Mesenchymal stem cell (in vitro differentiated cells and primary cell): Measurements from ENCODE around the gene SON.

Source experiments
- DNase-seq: peaks from one replicate; pipeline ENCODE4 v3.0.0-alpha.2; 2013
- H2AFZ ChIP-seq: one replicate; pipeline ENCODE4 v1.6.1; 2013; ENCODE audit warnings: low read depth, mild to moderate bottlenecking, control low read depth, inconsistent platforms, low read length, moderate library complexity
- H2AK5ac ChIP-seq: 2 replicates; pipeline ENCODE4 v1.6.1; 2013; ENCODE audit warnings: low read length, moderate library complexity, mild to moderate bottlenecking, inconsistent platforms; ENCODE audit not compliant: severe bottlenecking
- H2BK120ac ChIP-seq: one replicate; pipeline ENCODE4 v1.6.1; 2013; ENCODE audit warnings: low read depth, mild to moderate bottlenecking, inconsistent platforms, low read length, moderate library complexity
- H2BK12ac ChIP-seq, 2 experiments: one replicate each; pipeline ENCODE4 v1.6.1; 2013; ENCODE audit warnings: inconsistent platforms in 2 of 2, low read length in 2 of 2, mild to moderate bottlenecking in 2 of 2, moderate library complexity in 2 of 2, control low read depth in 1 of 2
- H2BK15ac ChIP-seq: one replicate; pipeline ENCODE4 v1.6.1; 2013; ENCODE audit warnings: mild to moderate bottlenecking, low read depth, inconsistent platforms; ENCODE audit not compliant: poor library complexity, severe bottlenecking
- H2BK5ac ChIP-seq: 2 replicates; pipeline ENCODE4 v1.6.1; 2013; ENCODE audit warnings: low read depth, mild to moderate bottlenecking, low read length, control low read depth, inconsistent platforms; ENCODE audit not compliant: poor library complexity, severe bottlenecking
- H3K14ac ChIP-seq, 2 experiments: one replicate each; pipeline ENCODE4 v1.6.1; 2013; ENCODE audit warnings: inconsistent platforms in 2 of 2, low read length in 2 of 2, control low read depth in 1 of 2, mild to moderate bottlenecking in 1 of 2, moderate library complexity in 1 of 2
- H3K18ac ChIP-seq, 2 experiments: one replicate each; pipeline ENCODE4 v1.6.1; 2013; ENCODE audit warnings: inconsistent platforms in 2 of 2, low read length in 2 of 2, control low read depth in 1 of 2, low read depth in 1 of 2, mild to moderate bottlenecking in 1 of 2
- H3K23ac ChIP-seq, 2 experiments: one replicate each; pipeline ENCODE4 v1.6.1; 2013; ENCODE audit warnings: inconsistent platforms in 2 of 2, low read length in 2 of 2, mild to moderate bottlenecking in 2 of 2, moderate library complexity in 2 of 2, control low read depth in 1 of 2
- H3K27ac ChIP-seq: 2 replicates; pipeline ENCODE4 v1.5.1; 2013; ENCODE audit warnings: mild to moderate bottlenecking, moderate library complexity, low read length, control low read depth, inconsistent platforms; ENCODE audit not compliant: poor library complexity, severe bottlenecking
- H3K27me3 ChIP-seq, 2 experiments: 2 replicates each; pipeline versions ENCODE4 v1.6.1 to v1.7.0; 2013; ENCODE audit warnings: low read length in 2 of 2, mild to moderate bottlenecking in 2 of 2, moderate library complexity in 2 of 2, control low read depth in 1 of 2, inconsistent platforms in 1 of 2; ENCODE audit not compliant: control insufficient read depth in 1 of 2, insufficient read depth in 1 of 2
- H3K36me3 ChIP-seq, 2 experiments: 2 replicates each; pipeline versions ENCODE4 v1.6.1 to v1.7.0; 2013; ENCODE audit warnings: low read length in 2 of 2, control low read depth in 1 of 2, inconsistent platforms in 1 of 2, low read depth in 1 of 2, mild to moderate bottlenecking in 1 of 2; ENCODE audit not compliant: insufficient read depth in 2 of 2, control insufficient read depth in 1 of 2
- H3K4ac ChIP-seq, 2 experiments: one replicate each; pipeline ENCODE4 v1.6.1; 2013; ENCODE audit warnings: inconsistent platforms in 2 of 2, low read length in 2 of 2, mild to moderate bottlenecking in 2 of 2, moderate library complexity in 2 of 2, control low read depth in 1 of 2, low read depth in 1 of 2
- H3K4me1 ChIP-seq: 2 replicates; pipeline ENCODE4 v1.6.1; 2013; ENCODE audit warnings: low read depth, low read length, control low read depth; ENCODE audit not compliant: control insufficient read depth, insufficient read depth
- H3K4me2 ChIP-seq: 2 replicates; pipeline ENCODE4 v1.6.1; 2013; ENCODE audit warnings: low read length, mild to moderate bottlenecking, inconsistent platforms; ENCODE audit not compliant: poor library complexity, severe bottlenecking
- H3K4me3 ChIP-seq, 2 experiments: 2 replicates each; pipeline versions ENCODE4 v1.5.1 to v1.7.0; 2013; ENCODE audit warnings: low read length in 2 of 2, mild to moderate bottlenecking in 2 of 2, control low read depth in 1 of 2, low read depth in 1 of 2; ENCODE audit not compliant: insufficient read depth in 1 of 2
- H3K79me1 ChIP-seq: replicated peaks from 2 replicates; pipeline ENCODE4 v1.6.1; 2013; ENCODE audit warnings: mild to moderate bottlenecking, control low read depth, low read length, inconsistent platforms; ENCODE audit not compliant: poor library complexity, severe bottlenecking
- H3K9ac ChIP-seq: 2 replicates; pipeline ENCODE4 v1.7.0; 2013; ENCODE audit warnings: mild to moderate bottlenecking, low read length, moderate library complexity
- H3K9me3 ChIP-seq: 2 replicates; pipeline ENCODE4 v1.7.0; 2013; ENCODE audit warnings: mild to moderate bottlenecking, low read length; ENCODE audit not compliant: control insufficient read depth
- H4K8ac ChIP-seq: one replicate; pipeline ENCODE4 v1.6.1; 2013; ENCODE audit warnings: inconsistent platforms, mild to moderate bottlenecking, low read length, moderate library complexity
- H4K91ac ChIP-seq: one replicate; pipeline ENCODE4 v1.6.1; 2013; ENCODE audit warnings: mild to moderate bottlenecking, low read length, inconsistent platforms
- WGBS: methylation state at CpG from one replicate; pipeline ENCODE4 v1.1.7; 2013; ENCODE audit warnings: mixed read lengths; 5-methylcytosine and 5-hydroxymethylcytosine counted together

SON gene

DNA sequence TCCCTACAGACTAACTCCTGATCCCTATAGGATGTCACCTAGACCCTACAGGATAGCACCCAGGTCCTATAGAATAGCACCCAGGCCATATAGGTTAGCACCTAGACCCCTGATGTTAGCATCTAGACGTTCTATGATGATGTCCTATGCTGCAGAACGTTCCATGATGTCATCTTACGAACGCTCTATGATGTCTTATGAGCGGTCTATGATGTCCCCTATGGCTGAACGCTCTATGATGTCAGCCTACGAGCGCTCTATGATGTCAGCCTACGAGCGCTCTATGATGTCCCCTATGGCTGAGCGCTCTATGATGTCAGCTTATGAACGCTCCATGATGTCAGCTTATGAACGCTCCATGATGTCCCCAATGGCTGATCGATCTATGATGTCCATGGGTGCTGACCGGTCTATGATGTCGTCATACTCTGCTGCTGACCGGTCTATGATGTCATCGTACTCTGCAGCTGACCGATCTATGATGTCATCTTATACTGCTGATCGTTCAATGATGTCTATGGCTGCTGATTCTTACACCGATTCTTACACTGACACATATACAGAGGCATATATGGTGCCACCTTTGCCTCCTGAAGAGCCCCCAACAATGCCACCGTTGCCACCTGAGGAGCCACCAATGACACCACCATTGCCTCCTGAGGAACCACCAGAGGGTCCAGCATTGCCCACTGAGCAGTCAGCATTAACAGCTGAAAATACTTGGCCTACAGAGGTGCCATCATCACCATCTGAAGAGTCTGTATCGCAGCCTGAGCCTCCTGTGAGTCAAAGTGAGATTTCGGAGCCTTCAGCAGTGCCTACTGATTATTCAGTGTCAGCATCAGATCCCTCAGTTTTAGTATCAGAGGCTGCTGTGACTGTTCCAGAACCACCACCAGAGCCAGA, 9.5 kb downstream of the SON start:
- no peak overlapping the region for H2BK12ac ChIP-seq
- H4K91ac ChIP-seq = no peak overlapping the region

DNA sequence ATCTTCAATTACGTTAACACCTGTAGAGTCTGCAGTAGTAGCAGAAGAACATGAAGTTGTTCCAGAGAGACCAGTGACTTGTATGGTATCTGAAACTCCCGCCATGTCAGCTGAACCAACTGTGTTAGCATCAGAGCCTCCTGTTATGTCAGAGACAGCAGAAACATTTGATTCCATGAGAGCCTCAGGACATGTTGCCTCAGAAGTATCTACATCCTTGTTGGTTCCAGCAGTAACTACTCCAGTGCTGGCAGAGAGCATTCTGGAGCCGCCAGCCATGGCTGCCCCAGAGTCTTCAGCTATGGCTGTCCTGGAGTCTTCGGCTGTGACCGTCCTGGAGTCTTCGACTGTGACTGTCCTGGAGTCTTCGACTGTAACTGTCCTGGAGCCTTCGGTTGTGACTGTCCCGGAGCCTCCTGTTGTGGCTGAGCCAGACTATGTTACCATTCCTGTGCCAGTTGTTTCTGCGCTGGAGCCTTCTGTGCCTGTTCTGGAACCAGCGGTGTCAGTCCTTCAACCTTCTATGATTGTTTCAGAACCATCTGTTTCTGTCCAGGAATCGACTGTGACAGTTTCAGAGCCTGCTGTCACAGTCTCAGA, 10.3 kb downstream of the SON start:
- peaks cover 58 to 97% of the 10 kb centered on the region in 2 experiments for H3K36me3 ChIP-seq
- WGBS = 99% methylated on average over 12 of the region's 12 CpGs
- H3K18ac ChIP-seq = no peak overlapping the region
- peaks cover 1% of the 10 kb centered on the region for H3K79me1 ChIP-seq
- no peak overlapping the region for H3K4me2 ChIP-seq
- no peak for DNase-seq
- no peak overlapping the region for H3K23ac ChIP-seq
- H3K4me1 ChIP-seq = peaks cover 4% of the 10 kb centered on the region
- no peak overlapping the region for H2BK15ac ChIP-seq
- H4K91ac ChIP-seq = no peak overlapping the region
- no peak overlapping the region for H2AFZ ChIP-seq
- no peak overlapping the region for H4K8ac ChIP-seq
- H3K4me3 ChIP-seq = no peak overlapping the region
- no peaks in the 10 kb centered on the region for H3K9me3 ChIP-seq
- H3K27me3 ChIP-seq = no peaks in the 10 kb centered on the region
- H3K14ac ChIP-seq = no peak overlapping the region
- H2AK5ac ChIP-seq = no peak overlapping the region
- H3K9ac ChIP-seq = no peak overlapping the region
- no peak overlapping the region for H2BK120ac ChIP-seq
- H2BK5ac ChIP-seq = no peak overlapping the region
- no peak overlapping the region for H3K4ac ChIP-seq
- no peak overlapping the region for H2BK12ac ChIP-seq
- H3K27ac ChIP-seq = no peak overlapping the region

More for the DNA sequence above, 9.5 kb downstream of the SON start:
- Histone ChIP-seq H3K27ac (no peak overlapping the region), H3K79me1 (peaks cover 1% of the 10 kb centered on the region), H2BK120ac (no peak overlapping the region), H3K4ac (no peak overlapping the region), H3K4me2 (no peak overlapping the region), H4K8ac (no peak overlapping the region), H2BK15ac (no peak overlapping the region), H3K9ac (no peak overlapping the region), H3K18ac (no peak overlapping the region), H2AFZ (no peak overlapping the region), H3K36me3 (peaks cover 54 to 95% of the 10 kb centered on the region in 2 experiments), H3K14ac (no peak overlapping the region), H3K27me3 (no peaks in the 10 kb centered on the region), H3K4me3 (no peak overlapping the region), H3K23ac (no peak overlapping the region), H3K4me1 (peaks cover 4% of the 10 kb centered on the region), H2BK5ac (no peak overlapping the region), H3K9me3 (no peaks in the 10 kb centered on the region), H2AK5ac (no peak overlapping the region)
- WGBS = 98% methylated on average over 24 of the region's 24 CpGs
- DNase-seq = no peak

DNA sequence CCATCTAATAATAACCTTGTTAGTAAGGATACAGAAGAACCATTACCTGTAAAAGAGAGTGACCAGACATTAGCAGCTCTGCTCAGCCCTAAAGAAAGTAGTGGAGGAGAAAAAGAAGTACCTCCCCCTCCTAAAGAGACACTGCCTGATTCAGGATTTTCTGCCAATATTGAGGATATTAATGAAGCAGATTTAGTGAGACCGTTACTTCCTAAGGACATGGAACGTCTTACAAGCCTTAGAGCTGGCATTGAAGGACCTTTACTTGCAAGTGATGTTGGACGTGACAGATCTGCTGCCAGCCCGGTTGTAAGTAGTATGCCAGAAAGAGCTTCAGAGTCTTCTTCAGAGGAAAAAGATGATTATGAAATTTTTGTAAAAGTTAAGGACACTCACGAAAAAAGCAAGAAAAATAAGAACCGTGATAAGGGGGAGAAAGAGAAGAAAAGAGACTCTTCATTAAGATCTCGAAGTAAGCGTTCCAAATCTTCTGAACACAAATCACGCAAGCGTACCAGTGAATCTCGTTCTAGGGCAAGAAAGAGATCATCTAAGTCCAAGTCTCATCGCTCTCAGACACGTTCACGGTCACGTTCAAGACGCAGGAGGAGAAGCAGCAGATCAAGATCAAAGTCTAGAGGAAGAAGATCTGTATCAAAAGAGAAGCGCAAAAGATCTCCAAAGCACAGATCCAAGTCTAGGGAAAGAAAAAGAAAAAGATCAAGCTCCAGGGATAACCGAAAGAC, 11.6 kb downstream of the SON start:
- Histone ChIP-seq H3K36me3 (peaks cover 56 to 97% of the 10 kb centered on the region in 2 experiments), H3K27ac (no peak overlapping the region), H3K14ac (no peak overlapping the region), H3K9me3 (no peaks in the 10 kb centered on the region), H3K4ac (no peak overlapping the region), H2BK12ac (no peak overlapping the region), H2BK15ac (no peak overlapping the region), H2BK120ac (no peak overlapping the region), H3K4me3 (no peak overlapping the region), H3K23ac (no peak overlapping the region), H3K4me1 (peaks cover 4% of the 10 kb centered on the region), H3K9ac (no peak overlapping the region), H3K27me3 (no peaks in the 10 kb centered on the region), H3K4me2 (no peak overlapping the region), H3K18ac (no peak overlapping the region), H4K91ac (no peak overlapping the region), H2BK5ac (no peak overlapping the region), H4K8ac (no peak overlapping the region), H2AFZ (no peak overlapping the region), H2AK5ac (no peak overlapping the region), H3K79me1 (peaks cover 1% of the 10 kb centered on the region)
- 97% methylated on average over 18 of the region's 18 CpGs for WGBS
- no peak for DNase-seq

DNA sequence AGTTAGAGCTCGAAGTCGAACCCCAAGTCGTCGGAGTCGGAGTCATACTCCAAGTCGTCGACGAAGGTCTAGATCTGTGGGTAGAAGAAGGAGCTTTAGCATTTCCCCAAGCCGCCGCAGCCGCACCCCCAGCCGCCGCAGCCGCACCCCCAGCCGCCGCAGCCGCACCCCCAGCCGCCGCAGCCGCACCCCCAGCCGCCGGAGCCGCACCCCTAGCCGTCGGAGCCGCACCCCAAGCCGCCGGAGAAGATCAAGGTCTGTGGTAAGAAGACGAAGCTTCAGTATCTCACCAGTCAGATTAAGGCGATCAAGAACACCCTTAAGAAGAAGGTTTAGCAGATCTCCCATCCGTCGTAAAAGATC, 12.1 kb downstream of the SON start:
- Histone ChIP-seq H3K23ac (no peak overlapping the region), H3K14ac (no peak overlapping the region), H4K8ac (no peak overlapping the region), H3K79me1 (peaks cover 4% of the 10 kb centered on the region), H2BK5ac (no peak overlapping the region), H3K4me2 (no peak overlapping the region), H3K36me3 (peaks cover 54 to 97% of the 10 kb centered on the region in 2 experiments), H2BK12ac (no peak overlapping the region), H3K18ac (no peak overlapping the region), H3K4me1 (peaks cover 4% of the 10 kb centered on the region), H2AFZ (no peak overlapping the region), H3K27me3 (no peaks in the 10 kb centered on the region), H3K27ac (no peak overlapping the region), H3K4me3 (no peak overlapping the region), H3K9me3 (no peaks in the 10 kb centered on the region), H4K91ac (no peak overlapping the region), H3K4ac (no peak overlapping the region), H3K9ac (no peak overlapping the region), H2AK5ac (no peak overlapping the region), H2BK15ac (no peak overlapping the region), H2BK120ac (no peak overlapping the region)
- no peak for DNase-seq
- 98% methylated on average over 32 of the region's 32 CpGs for WGBS
